Nephron (organoid): ENCODE data around the gene RAB33B.

Source experiments
- H3K27ac Mint-ChIP-seq, 3 experiments: 2 replicates each; pipeline ENCODE4 v1.8.0; 2020; ENCODE audit warnings: mixed read lengths in 3 of 3, mild to moderate bottlenecking in 2 of 3, moderate library complexity in 1 of 3
- H3K27me3 Mint-ChIP-seq: 2 replicates; pipeline ENCODE4 v1.8.0; 2021; ENCODE audit warnings: low read depth, mild to moderate bottlenecking, moderate library complexity, mixed read lengths
- H3K36me3 Mint-ChIP-seq: 2 replicates; pipeline ENCODE4 v1.8.0; 2020; ENCODE audit warnings: low read depth, mixed read lengths
- H3K4me1 Mint-ChIP-seq: 2 replicates; pipeline ENCODE4 v1.8.0; 2020; ENCODE audit warnings: mixed read lengths
- H3K4me3 Mint-ChIP-seq, 3 experiments: 2 replicates each; pipeline ENCODE4 v1.8.0; 2020; ENCODE audit warnings: mild to moderate bottlenecking in 3 of 3, mixed read lengths in 3 of 3, moderate library complexity in 2 of 3
- H3K9me3 Mint-ChIP-seq: 2 replicates; pipeline ENCODE4 v1.8.0; 2020; ENCODE audit warnings: mixed read lengths
- CTCF ChIP-seq, 3 experiments: fragments of 200-600 bp; sonication (generic); IDR thresholded peaks; one replicate each; pipeline ENCODE4 v1.5.0; 2021; ENCODE audit warnings: antibody characterized with exemption in 3 of 3; ENCODE audit not compliant: unreplicated experiment in 3 of 3

The RAB33B gene

GRCh38 chr4:139483000-139483399 lies 29.1 kb downstream of the RAB33B start:
- no peaks in the 10 kb centered on the region for H3K27me3 Mint-ChIP-seq
- no peak overlapping the region for H3K27ac Mint-ChIP-seq
- no peak for TF ChIP-seq CTCF (IDR thresholded peaks at IDR 0.05; ENCODE audit: unreplicated experiment in 3 of 3)
- no peaks in the 10 kb centered on the region for H3K4me1 Mint-ChIP-seq
- H3K9me3 Mint-ChIP-seq: no peaks in the 10 kb centered on the region
- H3K4me3 Mint-ChIP-seq: no peak overlapping the region
- no peaks in the 10 kb centered on the region for H3K36me3 Mint-ChIP-seq

GRCh38 chr4:139484783-139485311 lies 30.9 kb downstream of the RAB33B start:
- Mint-ChIP-seq H3K4me3 (no peak overlapping the region), H3K9me3 (no peaks in the 10 kb centered on the region), H3K4me1 (no peaks in the 10 kb centered on the region), H3K27me3 (no peaks in the 10 kb centered on the region), H3K36me3 (no peaks in the 10 kb centered on the region), H3K27ac (no peak overlapping the region)
- no peak for TF ChIP-seq CTCF (IDR thresholded peaks at IDR 0.05; ENCODE audit: unreplicated experiment in 3 of 3)

GRCh38 chr4:139488442-139488841 lies 34.5 kb downstream of the RAB33B start:
- Mint-ChIP-seq H3K9me3 (no peaks in the 10 kb centered on the region), H3K4me1 (no peaks in the 10 kb centered on the region), H3K36me3 (no peaks in the 10 kb centered on the region), H3K27me3 (no peaks in the 10 kb centered on the region), H3K27ac (no peak overlapping the region), H3K4me3 (no peak overlapping the region)
- TF ChIP-seq CTCF (IDR thresholded peaks at IDR 0.05; ENCODE audit: unreplicated experiment in 3 of 3): no peak

- Mint-ChIP-seq H3K9me3 (no peaks in the 10 kb centered on the region), H3K27me3 (no peaks in the 10 kb centered on the region), H3K27ac (no peak overlapping the region), H3K4me3 (no peak overlapping the region), H3K4me1 (no peaks in the 10 kb centered on the region), H3K36me3 (no peaks in the 10 kb centered on the region)
- TF ChIP-seq CTCF (IDR thresholded peaks at IDR 0.05; ENCODE audit: unreplicated experiment in 3 of 3): no peak
These were observed 35.7 kb downstream of the RAB33B start for GRCh38 chr4:139489638-139490037.

- no peaks in the 10 kb centered on the region for H3K9me3 Mint-ChIP-seq
- TF ChIP-seq CTCF (IDR thresholded peaks at IDR 0.05; ENCODE audit: unreplicated experiment in 3 of 3): no peak
- H3K36me3 Mint-ChIP-seq: no peaks in the 10 kb centered on the region
- no peak overlapping the region for H3K4me3 Mint-ChIP-seq
- H3K27ac Mint-ChIP-seq: no peak overlapping the region
- H3K4me1 Mint-ChIP-seq: peaks cover 7% of the 10 kb centered on the region
- H3K27me3 Mint-ChIP-seq: no peaks in the 10 kb centered on the region
These were observed 38.5 kb downstream of the RAB33B start for GRCh38 chr4:139492429-139492828.

- H3K9me3 Mint-ChIP-seq: no peaks in the 10 kb centered on the region
- peaks cover 13% of the 10 kb centered on the region for H3K4me1 Mint-ChIP-seq
- H3K27me3 Mint-ChIP-seq: no peaks in the 10 kb centered on the region
- H3K27ac Mint-ChIP-seq: no peak overlapping the region
- no peak overlapping the region for H3K4me3 Mint-ChIP-seq
- no peak for TF ChIP-seq CTCF (IDR thresholded peaks at IDR 0.05; ENCODE audit: unreplicated experiment in 3 of 3)
- H3K36me3 Mint-ChIP-seq: no peaks in the 10 kb centered on the region
These were observed 39.3 kb downstream of the RAB33B start for GRCh38 chr4:139493176-139493575.
